Islet precursor cell (in vitro differentiated cells): Measurements from ENCODE around the gene KRTAP11-1.

ENCODE experiments used
- DNase-seq: peaks from one replicate; pipeline ENCODE4 v3.0.0-alpha.2; 2018

Gene KRTAP11-1

DNA sequence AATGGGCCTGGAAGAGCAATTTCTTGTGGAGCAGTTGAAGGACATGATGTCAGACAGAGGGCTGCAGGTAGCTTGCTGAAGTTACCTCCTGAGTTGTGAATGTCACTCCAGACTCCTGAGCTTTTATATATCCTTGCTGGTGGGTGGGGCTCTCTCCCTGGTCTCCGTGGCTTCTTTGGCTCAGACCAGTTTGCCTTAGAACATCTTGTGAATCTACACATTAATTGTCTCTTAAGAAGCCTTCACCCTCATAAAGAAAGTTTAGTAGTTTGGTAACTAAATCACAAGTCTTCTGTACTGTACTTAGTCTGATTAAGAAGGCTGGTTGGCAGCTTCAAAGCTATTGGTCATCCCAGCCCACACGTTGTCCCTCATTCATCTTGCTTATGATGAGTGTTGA, at the start of gene KRTAP11-1:
Gene KRTAP11-1 (minus strand): TSS at position 101 of the 400 bp plus-strand sequence. CDS start 56 bp downstream, at position 45.
- DNase-seq: no peak

DNA sequence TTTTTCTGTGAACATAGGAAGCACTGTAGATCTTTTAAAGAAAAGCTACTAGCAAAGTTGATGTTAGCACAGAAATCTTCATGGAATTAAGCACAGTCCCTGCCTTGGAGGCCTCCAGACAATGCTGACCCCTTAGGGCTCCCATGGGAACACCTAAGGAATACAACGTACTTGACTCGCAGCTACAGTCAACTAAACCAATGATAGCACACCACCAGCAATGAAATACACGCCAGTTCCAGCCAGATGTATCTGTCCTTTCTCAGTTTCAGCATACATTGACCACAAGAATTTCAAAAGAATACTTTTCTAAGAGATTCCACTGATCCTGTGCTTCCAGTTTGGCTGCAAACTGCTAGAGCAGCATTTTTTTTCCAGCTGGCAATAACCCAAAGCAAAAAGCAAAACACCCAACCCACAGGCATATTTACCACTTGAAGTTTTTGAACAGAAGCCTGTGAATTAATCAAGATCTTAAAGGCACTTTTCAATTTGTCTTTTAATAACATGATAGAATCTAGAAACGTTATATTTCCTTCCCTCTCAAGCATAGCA, 42.8 kb upstream of the KRTAP11-1 start:
- DNase-seq: peak; percentile 74

DNA sequence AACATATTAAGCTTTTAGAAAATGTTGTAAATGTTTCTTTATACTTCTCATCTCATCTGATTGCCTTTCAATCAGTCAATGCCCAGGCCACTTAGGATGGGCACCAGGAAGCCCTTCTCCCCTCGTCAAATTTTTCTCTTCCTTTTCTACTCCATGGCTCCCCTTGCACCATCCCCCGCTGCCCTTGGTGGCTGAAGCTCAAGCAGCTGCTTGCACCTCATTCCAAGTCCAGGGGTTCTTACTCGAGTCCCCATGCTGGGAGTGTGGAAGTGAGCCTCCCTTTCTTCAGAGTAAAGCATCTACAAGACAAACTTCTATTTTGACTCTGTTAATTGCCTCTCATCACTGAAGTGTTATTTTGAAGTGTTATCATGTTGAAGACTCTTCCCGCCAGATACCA, 39.7 kb upstream of the KRTAP11-1 start:
- DNase-seq: no peak

- no peak for DNase-seq
Observed at GRCh38 chr21:30917557-30917956, 36.2 kb upstream of the KRTAP11-1 start.

GRCh38 chr21:30900881-30901280, 19.5 kb upstream of the KRTAP11-1 start:
- DNase-seq: no peak

DNA sequence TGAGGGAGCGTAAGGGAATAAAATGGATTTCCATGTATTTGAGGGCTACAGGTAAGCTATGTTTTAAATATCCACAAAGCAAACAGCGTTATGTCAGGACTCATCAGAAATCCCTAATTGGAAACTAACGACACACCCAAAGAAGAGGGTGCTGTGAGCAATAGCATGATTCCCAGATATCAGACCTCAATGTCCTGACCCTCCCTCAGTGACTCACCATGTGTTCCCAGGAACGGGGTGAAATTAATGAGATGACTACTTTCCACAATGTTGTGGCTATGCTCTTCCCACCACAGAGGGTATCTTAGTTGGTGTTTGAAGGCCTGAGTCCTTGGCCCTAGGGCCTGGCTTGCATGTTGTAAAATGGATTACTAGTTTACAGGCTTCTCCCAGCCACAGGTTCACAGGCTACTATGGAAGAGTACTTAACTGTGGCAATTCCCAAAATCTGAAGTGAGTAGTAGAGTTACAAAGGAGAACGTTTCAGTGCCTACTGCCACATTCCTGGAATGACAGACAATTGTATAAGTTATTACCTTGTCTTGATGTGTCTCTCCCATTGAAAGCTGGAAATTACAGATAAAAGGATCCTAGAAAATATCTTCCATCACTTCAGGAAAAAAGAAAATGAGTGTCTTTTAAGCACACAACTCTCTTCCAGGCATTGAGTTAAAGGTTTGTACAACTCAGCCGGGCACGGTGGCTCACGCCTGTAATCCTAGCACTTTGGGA, 1.7 kb upstream of the KRTAP11-1 start:
- DNase-seq: peak; percentile 50

- no peak for DNase-seq
Observed at GRCh38 chr21:30880914-30881313, 466 bp downstream of the KRTAP11-1 start.

DNA sequence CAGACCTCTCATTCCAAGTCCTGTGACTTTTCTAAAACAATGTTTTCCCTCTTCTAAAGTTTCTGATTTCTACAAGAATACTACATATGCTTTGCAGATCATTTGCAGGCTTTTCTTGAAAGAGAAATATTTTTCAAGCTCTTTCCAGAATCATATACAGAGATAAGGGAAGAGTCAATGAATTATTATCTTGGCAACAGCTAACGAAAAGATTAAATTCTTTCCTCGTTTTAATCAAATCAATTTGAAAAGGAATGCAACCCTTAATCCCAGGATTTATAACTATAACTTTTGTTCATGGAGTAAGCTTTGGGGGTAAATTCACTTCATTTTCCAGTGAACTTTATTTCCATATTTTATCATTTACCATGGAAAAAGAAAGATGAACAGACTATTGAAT, 6.9 kb downstream of the KRTAP11-1 start:
- no peak for DNase-seq

- no peak for DNase-seq
Observed at GRCh38 chr21:30847627-30848500, 33.5 kb downstream of the KRTAP11-1 start.

DNA sequence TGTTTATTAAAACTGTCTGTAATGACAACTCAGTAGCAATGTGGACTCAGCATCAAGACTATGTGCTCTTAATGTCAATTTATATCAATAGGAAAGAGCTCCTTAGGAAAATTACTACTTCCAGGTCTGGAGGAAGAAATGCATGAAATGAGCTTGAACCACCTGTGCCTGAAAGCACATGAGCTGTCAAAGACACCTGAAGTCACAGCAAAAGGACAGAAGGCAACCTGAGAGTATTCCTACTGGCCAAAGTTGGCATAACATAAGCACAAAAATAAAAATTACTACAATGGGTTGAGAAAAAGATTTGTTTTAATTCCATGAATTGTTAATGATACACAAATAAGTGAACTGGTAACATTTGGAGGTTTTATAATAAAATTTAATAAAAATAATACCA, 38.4 kb downstream of the KRTAP11-1 start:
- no peak for DNase-seq

DNA sequence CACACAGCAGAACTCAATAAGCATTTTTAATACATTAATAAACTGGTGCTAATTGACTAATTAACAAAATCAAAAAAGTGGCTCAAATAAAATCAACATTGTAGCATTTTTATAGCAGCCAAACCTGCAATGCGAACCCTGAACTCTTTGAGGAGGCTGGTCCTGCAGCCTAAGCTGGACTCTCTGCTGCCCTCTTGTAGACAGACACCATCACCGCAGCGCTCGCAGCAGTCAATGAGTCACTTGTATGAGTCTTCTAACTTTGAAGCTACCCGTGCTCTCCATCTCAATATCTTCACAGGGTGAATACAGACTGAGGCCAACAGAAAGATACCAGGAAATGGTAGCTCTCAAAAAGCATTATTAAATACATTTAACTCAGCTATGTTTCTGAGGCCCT, 42.1 kb downstream of the KRTAP11-1 start:
- DNase-seq: peak; percentile 84

- no peak for DNase-seq
Observed at GRCh38 chr21:30838536-30838935, 42.8 kb downstream of the KRTAP11-1 start.

DNA sequence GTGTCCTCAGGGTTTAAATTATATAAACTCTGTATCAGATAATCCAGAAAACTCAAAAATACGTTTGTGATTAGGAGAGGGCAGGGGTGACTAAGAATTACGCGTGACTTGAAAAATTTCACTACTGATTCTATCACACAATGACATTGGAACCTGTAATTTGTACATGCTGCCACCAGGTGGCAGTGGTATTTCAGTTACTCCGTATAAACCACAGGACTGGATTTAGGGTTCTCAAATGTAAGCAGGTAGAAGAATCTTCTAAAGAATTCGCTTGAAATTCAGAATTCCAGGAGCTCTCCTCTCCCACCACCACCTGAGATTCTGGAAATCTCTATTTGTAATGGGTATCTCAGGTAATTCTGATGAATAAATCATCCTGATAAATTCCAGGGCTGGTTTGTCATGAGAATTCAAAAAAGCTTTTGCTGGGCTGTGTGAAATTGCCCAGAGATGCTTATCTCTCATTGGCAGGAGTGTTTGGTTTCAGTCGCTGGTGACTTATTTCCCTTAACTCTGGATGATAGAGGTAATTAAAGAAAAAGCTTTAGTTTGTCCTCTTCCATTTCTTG, 50.1 kb downstream of the KRTAP11-1 start:
- peak; percentile 71 for DNase-seq
